Stimulated activated CD4-positive, alpha-beta T cell treated with anti-CD3 and anti-CD28 coated beads, Interleukin-15, amount 100 ng/mL, for 1 hour (primary cell): ENCODE results near the gene CPLX3.

Source experiments
- DNase-seq, 2 donors: peaks; one replicate each; pipeline ENCODE4 v3.0.0-alpha.2; 2020; ENCODE audit warnings: low read depth in 1 of 2, low spot score in 1 of 2

The CPLX3 gene

DNA sequence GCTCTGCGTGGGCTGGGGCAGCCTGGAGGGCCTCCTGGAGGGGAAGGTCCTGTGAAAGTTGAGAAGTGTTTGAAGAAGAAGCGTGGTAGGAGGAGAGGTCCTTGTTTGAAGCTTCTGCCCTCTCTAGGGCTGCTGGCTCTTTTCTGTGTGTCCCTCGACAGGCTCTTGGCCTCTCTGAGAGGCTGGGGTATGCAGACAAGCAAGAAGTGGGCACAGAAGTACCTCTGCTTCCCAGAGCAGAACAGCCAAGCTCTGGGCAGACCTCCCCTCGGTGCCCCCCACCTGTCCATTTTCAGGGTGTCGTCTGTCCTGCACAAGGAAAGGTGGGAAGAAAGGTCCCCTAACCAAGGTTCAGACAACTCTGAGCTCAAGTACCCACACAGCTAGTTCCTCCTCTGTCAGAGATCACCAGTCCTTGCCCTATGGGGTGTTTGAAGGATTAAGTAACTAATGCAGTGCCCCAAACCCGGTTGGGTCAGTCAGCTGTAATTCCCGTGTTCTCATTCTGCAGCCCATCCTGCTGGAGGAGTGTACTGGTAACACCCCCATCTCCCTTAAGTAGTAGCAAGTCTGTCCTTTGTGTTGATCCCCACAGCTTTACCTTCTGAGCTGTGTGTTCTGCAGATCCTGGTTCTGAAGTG is 38.3 kb upstream of the CPLX3 start:
- DNase-seq, result no peak

DNA sequence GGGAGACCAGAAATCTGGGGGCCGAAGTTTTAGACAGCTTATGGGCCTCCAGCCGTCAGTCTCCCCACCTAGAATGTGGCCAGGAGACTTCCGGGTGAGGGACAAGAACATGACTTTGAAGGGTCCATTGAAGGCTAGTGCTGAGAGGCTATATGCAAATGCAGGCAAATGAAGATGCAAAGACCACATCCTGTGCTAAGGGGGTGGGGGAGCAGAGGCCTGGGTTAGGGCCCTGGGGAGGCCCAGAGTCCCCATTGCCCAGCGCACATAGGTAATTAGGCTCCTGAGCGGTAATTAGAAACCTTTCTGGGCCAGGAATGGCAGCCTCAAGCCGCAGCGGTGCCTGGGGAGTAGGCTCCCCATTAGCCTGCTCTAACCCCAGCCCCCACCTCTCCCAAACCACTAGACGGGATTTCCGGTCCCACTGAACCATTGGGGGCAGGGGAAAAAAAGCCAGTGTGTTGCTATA is 37.7 kb upstream of the CPLX3 start:
- no peak for DNase-seq

DNA sequence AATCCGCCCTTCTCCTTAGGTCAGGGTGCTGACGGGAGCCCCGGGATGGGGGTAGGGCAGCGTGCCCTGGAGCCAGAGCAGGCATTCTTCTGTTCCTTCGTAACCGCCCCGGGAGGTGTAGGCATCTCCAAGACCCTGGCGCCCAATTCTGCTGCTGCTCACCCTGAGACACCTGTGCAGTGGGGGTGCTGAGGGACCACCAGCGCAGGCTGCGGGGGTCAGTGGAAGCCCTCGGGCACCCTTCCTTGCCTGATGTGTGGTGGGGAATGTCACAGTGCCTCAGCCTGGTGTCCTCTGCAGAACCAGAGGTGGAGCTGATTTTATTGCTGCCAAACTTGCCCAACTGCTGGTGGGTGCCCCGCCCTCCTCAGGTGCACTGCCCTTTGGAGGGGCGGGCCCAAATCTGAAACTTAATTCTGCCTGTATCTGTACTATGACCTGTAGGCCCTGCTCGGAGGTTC is 37.2 kb upstream of the CPLX3 start:
- DNase-seq, result no peak

DNA sequence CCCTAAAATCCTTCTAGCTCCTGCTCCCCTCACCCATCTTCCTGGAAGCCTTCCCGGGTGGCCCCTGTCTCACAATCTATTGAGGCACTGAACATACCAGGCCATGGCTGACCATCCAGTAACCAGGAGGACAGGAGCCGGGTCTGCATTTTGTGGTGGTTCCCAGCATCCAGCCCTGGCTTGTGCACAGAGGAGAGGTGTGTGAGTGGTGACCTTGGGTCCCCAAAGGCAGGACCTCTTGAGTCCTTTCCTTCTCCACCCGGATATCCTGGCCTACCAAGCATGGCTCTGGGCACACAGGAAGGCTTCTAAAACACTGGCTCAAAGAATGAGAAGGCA is 36.7 kb upstream of the CPLX3 start:
- DNase-seq, result no peak

DNA sequence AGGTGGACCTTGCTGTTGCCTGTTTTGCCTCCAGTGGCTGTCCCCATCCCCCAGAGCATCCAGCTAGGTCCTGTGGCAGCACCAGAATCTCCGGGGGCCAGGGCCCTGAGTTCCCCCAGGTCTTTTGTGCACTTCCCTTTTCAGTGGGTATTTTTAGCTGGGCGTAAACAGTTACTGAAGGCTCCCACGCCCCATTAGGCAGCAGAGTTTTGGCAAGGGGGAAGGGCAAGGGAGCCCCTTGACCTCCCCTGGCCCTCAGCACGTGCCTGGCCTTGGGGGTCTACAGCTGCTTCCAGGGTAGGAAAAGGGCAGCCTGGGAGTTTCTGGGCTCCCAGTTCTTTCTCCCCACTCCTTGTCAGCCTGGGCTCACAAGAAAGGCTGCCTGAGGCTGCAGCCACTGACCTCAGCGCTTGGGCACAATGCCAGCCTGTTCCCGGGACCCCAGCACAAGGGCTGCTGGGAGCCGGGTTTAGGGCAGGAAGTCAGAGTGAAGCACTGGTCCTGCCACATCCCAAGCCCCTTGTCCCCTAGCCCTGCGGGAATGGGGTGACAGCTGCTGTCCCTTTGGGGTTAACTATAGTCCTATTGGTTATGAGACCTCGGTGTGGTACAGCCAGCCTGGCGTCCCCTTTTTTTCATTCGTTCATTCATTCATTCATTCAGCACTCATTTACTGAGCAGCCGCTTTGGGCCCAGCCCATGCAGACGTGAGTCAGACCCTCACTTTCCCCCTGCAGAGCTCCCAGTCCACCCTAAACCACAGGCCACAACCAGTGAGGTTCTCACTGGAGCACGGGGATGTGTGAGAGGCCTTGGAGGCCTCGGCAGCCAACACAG is 36.1 kb upstream of the CPLX3 start:
- DNase-seq, result no peak

DNA sequence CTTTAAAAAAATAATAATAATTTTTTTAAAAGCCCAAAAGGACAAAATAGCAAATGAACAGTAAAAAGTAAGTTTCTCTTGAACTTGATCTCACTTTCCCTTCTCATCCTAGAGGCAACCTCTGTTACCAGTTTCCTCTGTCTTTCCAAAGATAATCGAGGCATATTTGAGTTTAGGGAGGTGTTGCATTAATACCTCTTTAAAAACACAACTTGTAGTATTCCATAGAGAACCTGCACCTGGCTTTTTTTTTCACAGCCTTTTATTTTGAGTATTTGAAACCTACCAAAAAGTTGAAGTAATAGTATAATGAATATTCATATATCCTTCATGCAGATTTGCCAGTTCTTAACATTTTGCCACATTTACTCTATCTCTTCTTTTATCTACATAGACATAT is 35.4 kb upstream of the CPLX3 start:
- DNase-seq, result no peak

DNA sequence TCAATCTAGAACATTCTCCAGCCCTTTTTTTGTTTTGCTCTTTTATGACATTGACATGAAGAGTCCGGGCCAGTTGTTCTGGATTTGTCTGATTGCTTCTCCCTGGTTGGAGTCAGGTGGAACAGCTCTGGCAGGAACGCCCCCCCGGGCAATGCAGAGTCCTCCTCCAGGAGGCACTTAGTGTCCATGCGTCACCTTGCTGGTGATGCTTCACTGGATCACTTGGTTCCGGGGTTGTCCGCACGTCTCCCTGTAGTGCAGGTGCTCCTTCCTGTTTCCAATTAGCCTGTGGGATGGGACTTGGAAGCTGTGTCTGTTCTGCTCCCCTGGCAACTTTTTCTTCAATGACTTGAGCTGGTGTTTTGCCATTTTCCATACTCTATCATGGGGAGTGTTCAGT is 34.8 kb upstream of the CPLX3 start:
- no peak for DNase-seq

DNA sequence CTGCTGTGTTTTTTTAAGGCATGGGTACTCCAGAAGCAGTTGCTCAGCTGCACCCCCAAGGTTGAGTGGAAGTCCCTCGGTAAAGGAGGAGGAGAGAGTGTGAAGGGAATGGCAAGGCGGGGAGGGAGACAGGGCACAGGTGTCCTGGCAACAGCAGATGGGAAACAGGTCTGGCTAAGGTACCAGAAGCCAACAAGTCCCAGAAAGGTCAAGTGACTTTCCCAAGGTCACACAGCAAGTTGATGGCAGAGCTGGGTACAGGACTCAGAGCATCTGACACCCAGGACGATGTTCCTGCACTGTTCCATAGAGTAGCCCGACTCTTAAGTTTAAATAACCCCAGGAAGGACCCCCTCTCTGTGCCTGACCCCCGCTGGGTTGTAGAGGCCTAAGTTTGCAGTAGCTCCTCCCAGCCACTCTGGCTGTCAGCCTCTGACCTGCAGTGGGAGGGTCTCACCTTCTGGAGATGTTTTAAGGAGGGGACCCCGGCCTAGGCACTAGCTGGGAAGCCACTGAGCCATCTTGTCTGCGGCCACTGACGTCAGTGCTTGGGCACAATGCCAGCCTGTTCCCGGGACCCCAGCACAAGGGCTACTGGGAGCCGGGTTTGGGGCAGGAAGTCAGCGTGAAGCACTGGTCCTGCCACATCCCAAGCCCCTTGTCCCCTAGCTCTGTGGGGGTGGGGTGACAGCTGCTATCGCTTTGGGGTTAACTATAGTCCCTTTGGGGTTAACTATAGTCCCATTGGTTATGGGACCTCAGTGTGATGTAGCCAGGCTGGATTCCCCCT is 34.0 kb upstream of the CPLX3 start:
- DNase-seq, result no peak

DNA sequence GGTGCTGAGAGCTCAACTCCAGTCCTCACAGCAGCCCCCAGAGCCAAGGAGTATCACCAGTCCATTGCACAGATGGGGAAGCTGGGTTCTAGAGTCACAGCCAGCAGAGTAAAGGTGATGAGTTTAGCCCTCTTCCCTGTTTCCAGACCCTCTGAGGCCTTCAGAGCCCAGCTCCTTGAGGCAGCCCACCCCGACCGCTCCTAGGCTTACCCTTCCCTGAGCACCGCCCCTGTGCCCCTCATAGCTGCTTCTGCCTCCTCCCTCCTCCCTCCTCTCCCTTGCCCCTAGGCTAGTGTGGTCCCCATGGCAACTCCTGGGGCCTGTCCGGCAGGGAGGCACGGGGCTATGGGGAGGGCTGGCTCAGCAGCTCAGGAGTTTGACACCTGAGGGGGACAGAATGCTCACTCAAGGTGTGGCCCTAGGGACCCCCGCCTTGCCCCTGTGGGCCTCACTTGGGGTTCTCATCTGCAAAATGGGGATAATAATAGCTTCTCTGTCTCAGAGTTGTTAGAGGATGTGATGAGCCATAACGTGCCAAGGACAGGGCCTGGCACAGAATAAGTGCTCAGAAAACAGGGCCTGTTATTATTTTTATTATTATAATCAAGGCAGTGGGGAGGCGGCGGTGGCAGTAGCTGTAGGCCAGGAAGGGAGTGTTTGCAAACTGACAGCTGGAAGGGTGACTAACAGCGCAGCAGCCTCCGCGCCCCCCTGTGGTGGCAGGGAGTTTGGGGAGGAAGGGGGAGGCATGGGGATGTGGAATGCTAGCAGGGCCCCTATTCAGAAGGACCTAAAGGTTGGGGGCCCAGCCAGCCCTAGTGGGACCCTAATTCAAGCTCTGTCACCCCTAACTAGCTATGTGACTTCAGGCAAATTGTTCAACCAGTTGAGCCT is 33.0 kb upstream of the CPLX3 start:
- DNase-seq, result peak; percentile 52 to 63

DNA sequence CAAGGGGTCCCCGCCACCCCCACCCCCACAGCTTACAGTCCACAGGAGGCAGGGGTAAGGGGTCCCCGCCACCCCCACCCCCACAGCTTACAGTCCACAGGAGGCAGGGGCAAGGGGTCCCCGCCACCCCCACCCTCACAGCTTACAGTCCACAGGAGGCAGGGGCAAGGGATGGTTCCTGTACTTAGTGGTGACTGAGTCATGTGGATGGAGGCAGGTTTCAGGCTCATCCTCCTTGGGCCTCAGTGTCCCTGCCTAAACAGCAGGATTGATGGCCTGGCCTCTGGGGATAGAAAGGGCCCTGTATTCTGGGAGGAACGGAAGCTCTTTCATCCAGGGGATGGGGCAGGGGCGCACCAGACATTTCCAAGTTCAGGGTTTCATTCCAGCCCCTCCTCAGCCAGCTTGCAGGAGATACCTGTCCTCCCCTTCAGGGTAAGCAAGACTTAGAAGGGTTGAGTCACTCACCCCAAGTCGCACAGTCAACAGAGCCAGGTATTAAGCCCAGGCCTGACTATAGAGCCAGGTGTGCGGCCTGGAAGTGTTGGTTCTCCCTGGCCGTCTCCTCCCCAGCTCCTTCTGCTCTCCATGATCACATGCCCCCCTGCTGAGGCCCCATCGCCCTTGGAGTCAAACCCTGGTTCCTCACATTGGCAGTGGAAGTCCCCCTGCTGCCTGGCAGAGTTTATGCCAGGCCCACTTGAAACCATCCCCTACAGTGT is 32.0 kb upstream of the CPLX3 start:
- DNase-seq, result no peak

DNA sequence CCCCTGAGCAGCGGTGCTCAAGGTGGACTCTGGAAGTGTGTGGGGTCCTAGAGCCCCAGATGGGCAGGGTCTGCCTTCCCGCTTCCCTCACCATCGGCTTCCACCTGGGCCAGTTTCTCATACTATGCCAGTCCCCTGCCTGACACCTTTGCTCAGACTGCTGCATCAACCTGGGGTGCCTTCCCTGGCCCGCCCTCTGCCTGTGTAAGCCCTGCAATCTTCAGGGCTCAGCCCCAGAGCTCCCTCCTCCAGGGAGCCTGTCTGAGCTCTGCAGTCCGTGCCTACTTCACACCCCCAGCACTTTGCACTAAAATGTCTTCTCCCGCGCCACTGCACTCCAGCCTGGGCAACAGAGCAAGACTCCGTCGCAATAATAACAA is 31.5 kb upstream of the CPLX3 start:
- DNase-seq, result no peak

DNA sequence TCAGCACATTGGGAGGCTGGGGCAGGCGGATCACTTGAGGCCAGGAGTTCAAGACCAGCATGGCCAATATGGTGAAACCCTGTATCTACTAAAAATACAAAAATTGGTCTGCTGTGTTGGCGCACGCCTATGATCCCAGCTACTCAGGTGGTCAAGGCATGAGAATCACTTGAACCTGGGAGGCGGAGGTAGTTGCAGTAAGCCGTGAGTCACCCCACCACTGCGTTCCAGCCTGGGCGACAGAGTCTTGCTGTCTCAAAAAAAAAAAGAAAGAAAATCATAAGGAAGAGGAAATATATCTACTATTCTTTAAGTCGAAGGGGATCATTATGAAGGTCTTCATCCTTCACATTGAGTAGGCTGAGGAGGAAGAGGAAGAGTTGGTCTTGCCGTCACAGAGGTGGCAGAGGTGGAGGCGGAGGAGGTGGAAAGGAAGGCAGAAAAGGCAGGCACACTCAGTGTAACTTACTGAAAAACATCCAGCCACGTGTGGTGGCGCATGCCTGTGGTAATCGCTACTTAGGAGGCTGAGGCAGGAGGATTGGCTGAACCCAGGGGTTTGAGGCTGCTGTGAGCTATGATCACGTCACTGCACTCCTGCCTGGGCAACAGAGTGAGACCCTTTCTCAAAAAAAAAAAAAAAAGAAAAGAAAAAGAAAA is 30.3 kb upstream of the CPLX3 start:
- DNase-seq, result no peak

DNA sequence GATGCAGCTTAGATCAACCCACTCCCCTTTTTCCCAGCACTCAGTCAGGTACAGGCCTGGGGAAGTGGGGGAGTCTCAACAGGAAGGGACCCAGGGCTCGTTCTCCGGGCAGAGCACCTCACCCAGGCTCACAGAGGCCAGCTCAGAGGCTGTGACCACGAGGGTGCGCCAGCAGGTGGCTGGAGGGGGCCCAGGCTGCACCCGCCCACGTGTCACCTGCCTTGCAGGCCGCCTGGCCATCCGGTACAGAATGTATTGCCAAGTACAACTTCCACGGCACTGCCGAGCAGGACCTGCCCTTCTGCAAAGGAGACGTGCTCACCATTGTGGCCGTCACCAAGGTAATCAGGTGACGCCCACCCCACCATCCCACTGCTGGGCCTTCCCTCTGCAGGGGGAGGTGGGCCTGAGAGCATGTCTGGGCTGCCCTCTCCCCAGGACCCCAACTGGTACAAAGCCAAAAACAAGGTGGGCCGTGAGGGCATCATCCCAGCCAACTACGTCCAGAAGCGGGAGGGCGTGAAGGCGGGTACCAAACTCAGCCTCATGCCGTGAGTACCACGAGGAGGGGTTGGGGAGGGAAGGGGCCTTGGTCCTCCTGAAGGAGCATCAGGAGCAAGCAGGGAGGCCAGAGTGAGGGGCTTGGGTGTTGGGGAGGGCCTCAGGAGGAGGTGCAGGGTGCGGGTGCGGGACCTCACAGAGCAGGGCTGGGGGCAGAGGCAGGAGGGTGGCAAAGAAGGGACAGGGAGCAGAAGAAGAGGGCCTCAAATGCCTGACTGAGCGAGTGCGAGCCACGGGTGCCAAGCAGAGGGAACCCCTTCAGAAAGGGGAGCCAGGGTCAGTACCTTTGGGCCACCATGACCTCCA is 27.8 kb upstream of the CPLX3 start:
- no peak for DNase-seq

DNA sequence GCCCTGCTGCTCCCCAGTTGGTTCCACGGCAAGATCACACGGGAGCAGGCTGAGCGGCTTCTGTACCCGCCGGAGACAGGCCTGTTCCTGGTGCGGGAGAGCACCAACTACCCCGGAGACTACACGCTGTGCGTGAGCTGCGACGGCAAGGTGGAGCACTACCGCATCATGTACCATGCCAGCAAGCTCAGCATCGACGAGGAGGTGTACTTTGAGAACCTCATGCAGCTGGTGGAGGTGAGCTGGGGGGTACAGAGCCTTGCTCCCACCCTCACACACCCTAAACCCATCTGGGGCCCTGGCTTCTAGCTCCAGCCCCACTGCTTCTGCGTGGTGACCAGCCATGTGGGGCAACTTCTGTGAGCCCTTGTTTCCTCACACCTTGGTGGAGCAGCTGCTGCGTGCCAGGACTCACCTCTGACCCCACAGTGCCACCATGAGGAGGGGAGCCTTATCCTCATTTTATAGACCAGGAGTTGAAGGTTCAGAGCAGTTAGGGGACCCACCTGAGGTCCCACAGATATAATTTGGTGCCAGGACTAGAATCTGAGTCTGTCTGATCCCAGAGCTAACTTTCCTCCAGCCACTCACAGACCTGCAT is 27.1 kb upstream of the CPLX3 start:
- no peak for DNase-seq

DNA sequence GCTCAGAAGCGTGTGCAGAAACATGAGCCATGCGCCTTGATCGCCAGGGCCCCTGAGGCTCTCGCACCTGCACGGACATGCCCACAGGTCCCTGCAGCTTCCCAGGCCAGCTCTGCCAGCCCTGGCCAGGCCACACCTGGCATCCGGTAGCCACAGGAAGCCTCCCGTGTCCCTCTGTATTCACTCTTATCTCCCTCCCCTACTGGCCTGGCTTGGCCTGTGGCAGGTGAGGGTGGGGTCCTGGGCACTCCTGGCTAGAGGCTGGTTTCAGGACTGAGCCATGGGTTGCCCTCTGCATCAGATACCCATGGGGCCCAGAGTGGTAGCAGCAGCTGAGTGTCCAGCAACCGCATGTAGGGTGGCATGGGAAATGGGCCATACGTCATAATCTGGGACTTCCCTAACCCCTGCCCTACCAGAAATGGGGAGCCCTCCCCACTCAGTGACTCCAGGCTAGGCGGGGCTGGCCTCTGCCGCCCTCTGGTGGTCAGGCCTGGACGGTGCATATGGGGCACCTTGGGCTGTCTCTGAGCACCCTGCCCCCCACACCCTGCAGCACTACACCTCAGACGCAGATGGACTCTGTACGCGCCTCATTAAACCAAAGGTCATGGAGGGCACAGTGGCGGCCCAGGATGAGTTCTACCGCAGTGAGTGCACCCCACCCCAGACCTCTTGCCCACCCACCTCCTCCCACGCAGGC is 26.4 kb upstream of the CPLX3 start:
- peak; percentile 79 to 81 for DNase-seq

DNA sequence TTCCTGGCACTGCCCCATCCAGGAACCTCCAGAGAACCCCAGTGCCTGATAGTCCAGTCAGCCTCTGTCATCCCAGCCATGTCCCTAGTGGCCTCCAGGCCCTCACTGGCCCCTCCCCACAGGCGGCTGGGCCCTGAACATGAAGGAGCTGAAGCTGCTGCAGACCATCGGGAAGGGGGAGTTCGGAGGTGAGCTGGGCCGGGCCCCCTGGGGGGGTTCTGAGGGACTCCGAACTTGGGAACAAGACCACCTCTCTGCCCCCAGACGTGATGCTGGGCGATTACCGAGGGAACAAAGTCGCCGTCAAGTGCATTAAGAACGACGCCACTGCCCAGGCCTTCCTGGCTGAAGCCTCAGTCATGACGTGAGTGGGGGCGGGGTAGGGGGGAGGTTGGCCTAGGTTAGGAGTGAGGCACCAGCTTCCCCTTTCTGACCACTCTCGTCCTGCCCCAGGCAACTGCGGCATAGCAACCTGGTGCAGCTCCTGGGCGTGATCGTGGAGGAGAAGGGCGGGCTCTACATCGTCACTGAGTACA is 25.8 kb upstream of the CPLX3 start:
- no peak for DNase-seq

DNA sequence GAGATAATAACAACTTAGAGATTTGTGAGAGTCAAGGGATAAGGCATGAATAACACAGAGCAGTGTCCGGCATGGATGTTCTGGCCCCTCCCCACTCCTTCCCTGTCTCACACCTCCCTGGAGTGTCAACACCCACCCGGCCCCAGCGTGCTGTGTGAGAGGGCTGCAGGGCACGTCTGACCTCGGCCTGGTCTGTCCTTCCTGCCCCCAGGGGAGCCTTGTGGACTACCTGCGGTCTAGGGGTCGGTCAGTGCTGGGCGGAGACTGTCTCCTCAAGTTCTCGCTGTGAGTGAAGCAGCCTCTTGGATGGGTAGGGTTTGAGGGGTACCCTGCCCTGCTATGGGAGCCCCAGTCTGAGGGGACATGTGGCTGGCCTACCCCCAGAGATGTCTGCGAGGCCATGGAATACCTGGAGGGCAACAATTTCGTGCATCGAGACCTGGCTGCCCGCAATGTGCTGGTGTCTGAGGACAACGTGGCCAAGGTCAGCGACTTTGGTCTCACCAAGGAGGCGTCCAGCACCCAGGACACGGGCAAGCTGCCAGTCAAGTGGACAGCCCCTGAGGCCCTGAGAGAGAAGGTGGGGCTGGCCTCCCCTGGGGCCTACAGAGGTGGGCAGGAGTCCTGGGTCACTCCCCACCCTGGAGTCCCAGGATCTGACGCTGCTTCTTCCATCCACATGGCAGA is 25.0 kb upstream of the CPLX3 start:
- no peak for DNase-seq
